ENCODE results near the gene RPS17.
"Not testable (repeated sequence)": the region's sequence is repeated elsewhere in the genome, so short reads cannot be mapped to it uniquely, and the experiment has no call there.

RPS17 gene

DNA sequence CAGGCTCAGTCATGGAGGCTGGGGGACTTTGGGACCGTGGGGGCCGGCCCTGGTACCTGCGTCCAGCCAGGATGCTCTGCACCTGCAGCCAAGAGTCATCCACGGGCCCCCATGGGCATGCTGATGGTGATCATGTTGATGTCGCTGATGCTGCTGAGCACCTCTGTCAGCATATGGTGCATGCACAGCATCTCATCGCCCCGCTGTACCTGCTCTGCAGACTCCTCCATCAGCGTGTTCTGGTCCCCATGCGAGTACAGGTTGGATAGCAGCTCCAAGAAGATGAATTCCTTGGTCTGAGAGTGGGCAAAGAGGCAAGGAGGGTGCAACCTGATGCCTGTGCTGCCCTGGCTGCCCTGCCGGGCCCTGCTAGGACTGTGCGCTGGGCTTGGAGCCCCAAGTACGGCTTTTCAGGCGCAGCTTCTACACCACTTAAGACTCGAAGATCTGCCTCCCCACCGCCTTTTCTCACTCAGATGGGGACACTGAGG is 7.2 kb downstream of the RPS17 start:
- H3K4me3 ChIP-seq (ENCODE audit: low read depth, low read length) = no peak overlapping the region
- TF ChIP-seq, protein P1, sequence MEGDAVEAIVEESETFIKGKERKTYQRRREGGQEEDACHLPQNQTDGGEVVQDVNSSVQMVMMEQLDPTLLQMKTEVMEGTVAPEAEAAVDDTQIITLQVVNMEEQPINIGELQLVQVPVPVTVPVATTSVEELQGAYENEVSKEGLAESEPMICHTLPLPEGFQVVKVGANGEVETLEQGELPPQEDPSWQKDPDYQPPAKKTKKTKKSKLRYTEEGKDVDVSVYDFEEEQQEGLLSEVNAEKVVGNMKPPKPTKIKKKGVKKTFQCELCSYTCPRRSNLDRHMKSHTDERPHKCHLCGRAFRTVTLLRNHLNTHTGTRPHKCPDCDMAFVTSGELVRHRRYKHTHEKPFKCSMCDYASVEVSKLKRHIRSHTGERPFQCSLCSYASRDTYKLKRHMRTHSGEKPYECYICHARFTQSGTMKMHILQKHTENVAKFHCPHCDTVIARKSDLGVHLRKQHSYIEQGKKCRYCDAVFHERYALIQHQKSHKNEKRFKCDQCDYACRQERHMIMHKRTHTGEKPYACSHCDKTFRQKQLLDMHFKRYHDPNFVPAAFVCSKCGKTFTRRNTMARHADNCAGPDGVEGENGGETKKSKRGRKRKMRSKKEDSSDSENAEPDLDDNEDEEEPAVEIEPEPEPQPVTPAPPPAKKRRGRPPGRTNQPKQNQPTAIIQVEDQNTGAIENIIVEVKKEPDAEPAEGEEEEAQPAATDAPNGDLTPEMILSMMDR (IDR thresholded peaks at IDR 0.05; ENCODE audit: borderline replicate concordance, insufficient read depth, low read depth, low read length) = no peak

DNA sequence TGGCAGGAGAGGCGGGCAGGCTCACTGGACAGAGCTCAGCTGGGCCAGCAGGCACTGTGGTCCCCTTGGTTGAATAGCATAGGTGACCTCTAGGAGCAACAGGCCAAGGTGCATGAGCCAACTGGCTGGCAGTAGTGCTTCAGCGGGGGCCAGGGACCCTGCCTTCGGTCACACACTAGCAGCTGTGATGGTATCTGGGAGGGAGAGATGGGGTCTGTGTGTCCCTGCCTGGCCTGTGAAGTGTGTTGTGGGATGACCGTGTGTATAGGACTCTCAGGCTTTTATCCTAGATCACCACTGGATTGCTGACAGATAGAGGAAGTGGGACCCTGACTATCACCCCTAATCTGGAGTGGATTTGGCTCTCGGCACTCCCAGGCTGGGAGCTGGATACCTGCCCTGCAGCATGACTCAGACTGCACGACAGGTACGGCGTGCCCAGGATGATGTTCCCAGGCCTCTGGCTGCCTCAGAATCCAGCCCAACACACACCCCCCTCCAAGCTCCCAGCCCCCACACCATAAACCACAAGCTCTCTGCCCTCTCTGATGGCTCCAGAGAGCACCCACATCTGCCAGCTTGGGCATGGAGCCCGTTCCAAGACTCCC is 7.8 kb downstream of the RPS17 start:
- H3K4me3 ChIP-seq (ENCODE audit: low read depth, low read length) = no peak overlapping the region

GRCh38 chr15:82531496-82532382 is 8.5 kb downstream of the RPS17 start:
- TF ChIP-seq, protein P1 (IDR thresholded peaks at IDR 0.05; ENCODE audit: borderline replicate concordance, insufficient read depth, low read depth, low read length) = no peak

More for the DNA sequence above, 7.8 kb downstream of the RPS17 start:
- TF ChIP-seq, protein P1 (IDR thresholded peaks at IDR 0.05; ENCODE audit: borderline replicate concordance, insufficient read depth, low read depth, low read length) = no peak

DNA sequence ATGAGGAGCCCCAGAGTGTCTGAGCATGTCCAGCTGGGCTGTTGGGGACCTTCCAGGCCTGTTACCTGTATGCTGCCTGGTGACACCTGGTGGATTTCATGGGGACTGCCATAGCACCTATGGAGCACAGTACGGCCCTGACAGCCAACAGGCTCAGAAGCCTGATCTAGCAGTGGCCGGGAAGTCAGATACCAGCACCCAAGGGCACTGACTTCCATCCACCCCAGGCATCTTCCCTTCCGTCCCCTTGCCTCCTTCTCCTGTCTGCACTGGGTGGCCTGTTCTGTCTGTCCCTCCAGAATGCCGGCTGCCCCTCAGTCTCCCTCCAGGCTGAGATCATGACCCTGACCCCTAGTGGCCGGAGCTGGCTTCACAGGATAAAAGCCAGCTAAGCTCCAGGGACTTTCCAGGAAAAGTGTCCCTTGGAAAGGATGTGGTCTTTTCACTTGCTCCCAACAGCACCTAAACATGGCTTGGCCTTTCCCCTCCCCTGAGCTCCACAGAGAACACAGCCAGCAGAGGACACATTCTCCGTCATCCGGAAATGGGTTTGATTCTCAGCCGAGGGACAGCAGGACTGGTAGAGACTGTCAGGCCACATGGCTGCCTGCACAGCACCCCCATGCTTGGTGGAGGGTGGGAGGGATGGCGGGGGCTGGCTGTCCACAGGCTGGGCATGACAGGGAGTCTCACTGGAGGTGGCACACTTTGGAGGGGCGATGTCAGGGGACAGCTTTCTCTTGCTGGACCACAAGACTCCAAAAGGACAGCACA is 9.5 kb downstream of the RPS17 start:
- TF ChIP-seq, protein P1 (IDR thresholded peaks at IDR 0.05; ENCODE audit: borderline replicate concordance, insufficient read depth, low read depth, low read length) = peak; percentile 80

More at GRCh38 chr15:82531496-82532382, 8.5 kb downstream of the RPS17 start:
- no peak overlapping the region for H3K4me3 ChIP-seq (ENCODE audit: low read depth, low read length)

DNA sequence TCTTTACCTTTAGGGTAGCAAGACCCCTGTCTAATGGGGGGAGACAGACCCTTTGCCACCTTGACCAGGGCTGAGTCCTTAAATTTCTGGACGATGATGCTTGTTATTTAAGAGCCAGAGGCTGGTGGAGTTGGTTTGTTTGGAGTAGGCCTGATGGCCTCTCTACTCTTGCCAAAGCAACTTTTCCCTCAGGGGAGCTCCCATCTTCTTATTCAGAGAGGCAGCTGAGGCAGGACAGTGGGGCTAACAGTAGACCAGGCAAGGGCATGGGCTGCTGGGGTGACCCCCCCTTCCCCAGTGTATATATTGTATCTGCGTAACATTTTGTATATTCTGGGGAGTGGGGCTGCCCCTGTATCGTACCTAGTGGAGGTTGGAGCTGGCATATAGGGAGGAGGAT is 10.3 kb downstream of the RPS17 start:
- TF ChIP-seq, protein P1 (IDR thresholded peaks at IDR 0.05; ENCODE audit: borderline replicate concordance, insufficient read depth, low read depth, low read length) = no peak
- H3K4me3 ChIP-seq (ENCODE audit: low read depth, low read length) = no peak overlapping the region

More for the DNA sequence above, 9.5 kb downstream of the RPS17 start:
- no peak overlapping the region for H3K4me3 ChIP-seq (ENCODE audit: low read depth, low read length)

- not testable (repeated sequence) for H3K4me3 ChIP-seq (ENCODE audit: low read depth, low read length)
Measured at GRCh38 chr15:82513587-82513986, 26.7 kb downstream of the RPS17 start.

- H3K4me3 ChIP-seq (ENCODE audit: low read depth, low read length) = not testable (repeated sequence)
Measured at GRCh38 chr15:82507693-82508092, 32.6 kb downstream of the RPS17 start.

DNA sequence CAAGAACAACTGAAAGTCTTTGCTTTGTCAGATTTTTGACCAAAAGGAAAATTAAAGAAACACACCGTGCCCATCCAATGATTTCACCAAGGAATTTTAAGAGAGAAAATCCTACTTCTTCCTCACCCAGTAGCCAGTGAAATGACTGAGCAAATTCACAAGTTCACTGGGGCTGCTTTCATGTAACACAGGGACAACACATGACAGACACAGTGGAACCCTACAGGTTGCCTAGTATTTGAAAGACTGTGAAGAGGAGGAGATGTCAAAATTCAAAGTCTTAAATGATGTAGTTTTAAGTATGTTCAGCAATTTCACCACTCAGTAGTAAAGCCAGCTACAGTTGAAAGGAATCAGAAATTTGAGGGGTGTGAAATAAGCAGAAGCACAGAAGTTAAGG is 33.2 kb downstream of the RPS17 start:
- H3K4me3 ChIP-seq (ENCODE audit: low read depth, low read length) = not testable (repeated sequence)

GRCh38 chr15:82505842-82506241 is 34.4 kb downstream of the RPS17 start:
- not testable (repeated sequence) for H3K4me3 ChIP-seq (ENCODE audit: low read depth, low read length)

DNA sequence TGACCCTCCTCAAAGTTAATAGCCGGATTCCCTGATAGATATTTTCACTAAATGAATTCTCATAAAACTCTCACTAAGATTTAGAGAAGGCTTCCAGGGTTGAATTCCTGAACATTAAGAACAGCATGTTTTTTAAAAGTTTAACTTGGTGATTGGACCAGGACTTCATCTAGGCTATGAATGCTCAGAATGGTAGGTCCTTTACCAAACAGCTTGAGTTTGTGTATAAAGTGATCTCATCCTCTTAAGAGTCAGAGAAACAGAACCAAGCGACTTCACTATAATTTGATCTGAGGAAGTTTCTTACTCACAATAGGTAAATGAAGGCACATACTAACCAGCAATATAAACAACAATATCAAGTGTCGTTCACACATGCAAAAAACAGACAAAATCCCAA is 36.2 kb downstream of the RPS17 start:
- H3K4me3 ChIP-seq (ENCODE audit: low read depth, low read length) = not testable (repeated sequence)
